Tibial nerve (tissue), 3 donors: ENCODE results near the gene PAIP2.

ENCODE experiments used
- POLR2A ChIP-seq, 2 donors: fragments of 450-650 bp; IDR thresholded peaks; one replicate each; pipeline ENCODE4 v1.6.1; 2017; ENCODE audit warnings: antibody characterized with exemption in 2 of 2, mild to moderate bottlenecking in 2 of 2, moderate library complexity in 2 of 2
- TF ChIP-seq, protein P1 (sequence below), 5 experiments: fragments of 200-600 bp in 3 of 5; fragments of 450-650 bp in 2 of 5; sonication (generic) in 3 of 5; IDR thresholded peaks; one replicate each; pipeline ENCODE4 v1.5.1; 2016 to 2019; ENCODE audit warnings: antibody characterized with exemption in 5 of 5, mild to moderate bottlenecking in 3 of 5, moderate library complexity in 2 of 5

DNA sequence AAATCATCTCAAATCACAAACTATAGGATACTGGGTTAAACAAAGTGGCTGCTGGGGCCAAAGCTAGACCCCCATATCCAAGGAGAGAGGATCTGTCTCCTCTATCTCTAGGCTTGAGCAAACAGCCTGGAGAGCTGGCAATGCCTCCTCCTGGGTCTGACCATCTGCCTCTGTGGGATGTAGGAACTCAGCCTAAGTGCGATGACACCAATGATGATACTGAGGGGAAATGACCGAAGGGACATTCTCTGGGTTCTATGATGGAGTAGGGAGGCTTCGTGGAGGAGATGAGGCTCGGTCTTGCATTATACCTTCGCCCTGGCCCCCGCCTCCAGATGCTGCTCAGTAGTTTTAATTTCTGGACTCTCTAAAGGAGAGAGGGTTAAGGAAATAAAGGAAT is 71.5 kb downstream of the PAIP2 start:
- TF ChIP-seq, protein P1, sequence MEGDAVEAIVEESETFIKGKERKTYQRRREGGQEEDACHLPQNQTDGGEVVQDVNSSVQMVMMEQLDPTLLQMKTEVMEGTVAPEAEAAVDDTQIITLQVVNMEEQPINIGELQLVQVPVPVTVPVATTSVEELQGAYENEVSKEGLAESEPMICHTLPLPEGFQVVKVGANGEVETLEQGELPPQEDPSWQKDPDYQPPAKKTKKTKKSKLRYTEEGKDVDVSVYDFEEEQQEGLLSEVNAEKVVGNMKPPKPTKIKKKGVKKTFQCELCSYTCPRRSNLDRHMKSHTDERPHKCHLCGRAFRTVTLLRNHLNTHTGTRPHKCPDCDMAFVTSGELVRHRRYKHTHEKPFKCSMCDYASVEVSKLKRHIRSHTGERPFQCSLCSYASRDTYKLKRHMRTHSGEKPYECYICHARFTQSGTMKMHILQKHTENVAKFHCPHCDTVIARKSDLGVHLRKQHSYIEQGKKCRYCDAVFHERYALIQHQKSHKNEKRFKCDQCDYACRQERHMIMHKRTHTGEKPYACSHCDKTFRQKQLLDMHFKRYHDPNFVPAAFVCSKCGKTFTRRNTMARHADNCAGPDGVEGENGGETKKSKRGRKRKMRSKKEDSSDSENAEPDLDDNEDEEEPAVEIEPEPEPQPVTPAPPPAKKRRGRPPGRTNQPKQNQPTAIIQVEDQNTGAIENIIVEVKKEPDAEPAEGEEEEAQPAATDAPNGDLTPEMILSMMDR (IDR thresholded peaks at IDR 0.05): no peak
- no peak for TF ChIP-seq POLR2A (IDR thresholded peaks at IDR 0.05)
